Parathyroid adenoma (tissue), 2 donors: ENCODE results near the gene SMG7.

Source experiments
- H2AFZ ChIP-seq: fragments of 300-600 bp; sonication (generic); one replicate; pipeline ENCODE4 v1.7.0; 2017; ENCODE audit warnings: antibody characterized with exemption, mild to moderate bottlenecking
- H3K27ac ChIP-seq: fragments of 300-600 bp; sonication (generic); one replicate; pipeline ENCODE4 v1.7.0; 2017
- H3K27me3 ChIP-seq: fragments of 300-600 bp; sonication (generic); one replicate; pipeline ENCODE4 v1.7.0; 2017; ENCODE audit warnings: low read length; ENCODE audit not compliant: control insufficient read depth, insufficient read depth
- H3K36me3 ChIP-seq: fragments of 300-600 bp; sonication (generic); one replicate; pipeline ENCODE4 v1.7.0; 2017; ENCODE audit warnings: low read length; ENCODE audit not compliant: control insufficient read depth, insufficient read depth
- H3K4me1 ChIP-seq: fragments of 300-600 bp; sonication (generic); one replicate; pipeline ENCODE4 v1.7.0; 2017; ENCODE audit warnings: control low read depth
- H3K4me2 ChIP-seq: fragments of 300-600 bp; sonication (generic); one replicate; pipeline ENCODE4 v1.7.0; 2017; ENCODE audit warnings: low read length
- H3K4me3 ChIP-seq: fragments of 300-600 bp; sonication (generic); one replicate; pipeline ENCODE4 v1.7.0; 2017; ENCODE audit warnings: low read depth, low read length
- H3K79me2 ChIP-seq: fragments of 300-600 bp; sonication (generic); one replicate; pipeline ENCODE4 v1.7.0; 2017; ENCODE audit warnings: control low read depth
- H3K9ac ChIP-seq: fragments of 300-600 bp; sonication (generic); one replicate; pipeline ENCODE4 v1.7.0; 2017; ENCODE audit warnings: mild to moderate bottlenecking
- H3K9me3 ChIP-seq: fragments of 300-600 bp; sonication (generic); one replicate; pipeline ENCODE4 v1.7.0; 2017; ENCODE audit warnings: low read length; ENCODE audit not compliant: control insufficient read depth
- CTCF ChIP-seq: fragments of 300-600 bp; sonication (generic); IDR thresholded peaks from one replicate; pipeline ENCODE4 v1.7.0; 2017; ENCODE audit warnings: antibody characterized with exemption, mild to moderate bottlenecking
- donor health status: primary hyperparathyroidism.

Gene SMG7

GRCh38 chr1:183505454-183506089 is 33.3 kb downstream of the SMG7 start:
- no peaks in the 10 kb centered on the region for H3K9me3 ChIP-seq
- H3K4me3 ChIP-seq, result no peak overlapping the region
- no peak overlapping the region for H3K4me2 ChIP-seq
- no peak overlapping the region for H2AFZ ChIP-seq
- no peak for TF ChIP-seq CTCF
- no peaks in the 10 kb centered on the region for H3K4me1 ChIP-seq
- H3K27ac ChIP-seq, result no peak overlapping the region
- no peaks in the 10 kb centered on the region for H3K27me3 ChIP-seq
- H3K79me2 ChIP-seq, result peaks cover 7% of the 10 kb centered on the region
- no peaks in the 10 kb centered on the region for H3K36me3 ChIP-seq
- no peak overlapping the region for H3K9ac ChIP-seq

GRCh38 chr1:183506561-183506960 is 34.3 kb downstream of the SMG7 start:
- Histone ChIP-seq H3K36me3 (no peaks in the 10 kb centered on the region), H3K27ac (no peak overlapping the region), H2AFZ (no peak overlapping the region), H3K9ac (no peak overlapping the region), H3K4me2 (no peak overlapping the region), H3K4me3 (no peak overlapping the region), H3K79me2 (peaks cover 7% of the 10 kb centered on the region), H3K9me3 (no peaks in the 10 kb centered on the region), H3K27me3 (no peaks in the 10 kb centered on the region), H3K4me1 (no peaks in the 10 kb centered on the region)
- TF ChIP-seq CTCF, result no peak

- no peaks in the 10 kb centered on the region for H3K27me3 ChIP-seq
- H2AFZ ChIP-seq, result no peak overlapping the region
- H3K9me3 ChIP-seq, result no peaks in the 10 kb centered on the region
- no peak overlapping the region for H3K4me2 ChIP-seq
- H3K4me1 ChIP-seq, result no peaks in the 10 kb centered on the region
- no peak overlapping the region for H3K4me3 ChIP-seq
- H3K27ac ChIP-seq, result no peak overlapping the region
- H3K9ac ChIP-seq, result no peak overlapping the region
- no peak for TF ChIP-seq CTCF
- no peaks in the 10 kb centered on the region for H3K36me3 ChIP-seq
- peaks cover 10% of the 10 kb centered on the region for H3K79me2 ChIP-seq
Measured at GRCh38 chr1:183508694-183509093, 36.4 kb downstream of the SMG7 start.

DNA sequence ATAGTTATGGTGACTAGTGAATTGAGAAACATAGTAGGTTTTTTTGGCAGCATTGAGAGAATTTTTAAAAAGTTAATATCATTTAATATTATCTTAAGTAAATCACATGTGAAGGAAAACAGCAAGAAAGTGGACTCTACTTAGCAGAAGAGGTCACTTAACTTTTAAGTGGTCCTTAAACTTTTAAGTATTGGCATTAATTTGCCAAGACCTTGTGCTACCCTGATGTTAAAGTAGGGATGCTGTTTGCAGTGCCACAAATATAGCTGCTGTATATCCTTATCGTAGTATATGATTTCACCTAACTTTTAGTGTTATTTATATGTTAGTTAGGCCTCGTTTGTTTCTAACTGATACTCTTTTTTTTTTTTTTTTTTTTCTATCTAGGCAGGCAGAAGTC is 40.2 kb downstream of the SMG7 start:
- Histone ChIP-seq H3K36me3 (no peaks in the 10 kb centered on the region), H3K4me2 (no peak overlapping the region), H3K9me3 (no peaks in the 10 kb centered on the region), H3K27me3 (no peaks in the 10 kb centered on the region), H3K4me1 (no peaks in the 10 kb centered on the region), H3K9ac (no peak overlapping the region), H3K79me2 (peaks cover 7% of the 10 kb centered on the region), H3K4me3 (no peak overlapping the region), H3K27ac (no peak overlapping the region), H2AFZ (no peak overlapping the region)
- no peak for TF ChIP-seq CTCF

GRCh38 chr1:183514235-183514634 is 41.9 kb downstream of the SMG7 start:
- Histone ChIP-seq H3K9me3 (no peaks in the 10 kb centered on the region), H3K9ac (no peak overlapping the region), H3K4me2 (no peak overlapping the region), H3K4me1 (no peaks in the 10 kb centered on the region), H3K27ac (no peak overlapping the region), H3K79me2 (peaks cover 3% of the 10 kb centered on the region), H3K4me3 (no peak overlapping the region), H3K27me3 (no peaks in the 10 kb centered on the region), H2AFZ (no peak overlapping the region), H3K36me3 (no peaks in the 10 kb centered on the region)
- TF ChIP-seq CTCF, result no peak
